HepG2 (cell line): Measurements from ENCODE around the gene ZC3H4. TPM values are rescaled to one million over a fixed set of nuclear protein-coding genes. Genes with fewer than 3 reads are reported as not detected.

Source experiments
- ARNT ChIP-seq: fragments of 450-650 bp; IDR thresholded peaks from 2 replicates; pipeline ENCODE4 v1.6.1; 2017
- CC2D1A ChIP-seq: sonication (generic); formaldehyde crosslinking; IDR thresholded peaks from 2 replicates; pipeline ENCODE4 v1.8.1; 2023; ENCODE audit warnings: mild to moderate bottlenecking, missing genetic modification reagents
- CCAR2 ChIP-seq: fragments of 200-400 bp; formaldehyde crosslinking; optimal IDR thresholded peaks from 2 replicates; pipeline ENCODE3; 2018; ENCODE audit warnings: low read depth, mild to moderate bottlenecking, low read length, moderate library complexity
- ETV6 ChIP-seq: sonication (generic); formaldehyde crosslinking; conservative IDR thresholded peaks from 2 replicates; pipeline ENCODE4 v1.4.0; 2020; ENCODE audit warnings: missing genetic modification reagents
- FOXP1 ChIP-seq, 2 experiments: fragments of 450-650 bp in 1 of 2; IDR thresholded peaks; 2 replicates each; pipeline ENCODE4 v1.6.1; 2017 to 2018; ENCODE audit warnings: antibody characterized with exemption in 1 of 2
- HOXA5 ChIP-seq: sonication (generic); formaldehyde crosslinking; IDR thresholded peaks from 2 replicates; pipeline ENCODE4 v1.4.0; 2020; ENCODE audit warnings: missing genetic modification reagents
- KAT8 ChIP-seq: IDR thresholded peaks from 2 replicates; pipeline ENCODE4 v1.6.1; 2016; ENCODE audit warnings: missing genetic modification reagents, missing compliant biosample characterization
- NFKB2 ChIP-seq: sonication (generic); formaldehyde crosslinking; IDR thresholded peaks from 2 replicates; pipeline ENCODE4 v1.4.0; 2020; ENCODE audit warnings: missing genetic modification reagents, borderline replicate concordance
- NR2F1 ChIP-seq, 2 experiments: fragments of 450-650 bp in 1 of 2; formaldehyde crosslinking in 1 of 2; IDR thresholded peaks; 2 replicates each; pipeline versions ENCODE4 v1.5.0 to v1.6.1; 2016 to 2020; ENCODE audit warnings: mild to moderate bottlenecking in 1 of 2, missing compliant biosample characterization in 1 of 2, missing genetic modification reagents in 1 of 2, moderate library complexity in 1 of 2
- SOX13 ChIP-seq, 3 experiments: fragments of 450-650 bp in 1 of 3; sonication (generic) in 1 of 3; formaldehyde crosslinking in 1 of 3; IDR thresholded peaks in 2 of 3; conservative IDR thresholded peaks in 1 of 3; 2 replicates each; pipeline versions ENCODE4 v1.5.0 to v1.6.1; 2016 to 2020; ENCODE audit warnings: antibody characterized with exemption in 1 of 3, mild to moderate bottlenecking in 1 of 3, missing compliant biosample characterization in 1 of 3, missing genetic modification reagents in 1 of 3, moderate library complexity in 1 of 3
- SRSF1 ChIP-seq: fragments of 200-400 bp; formaldehyde crosslinking; optimal IDR thresholded peaks from 2 replicates; pipeline ENCODE3; 2017; ENCODE audit warnings: mild to moderate bottlenecking, low read depth, low read length, moderate library complexity
- TOE1 ChIP-seq: sonication (generic); formaldehyde crosslinking; IDR thresholded peaks from 2 replicates; pipeline ENCODE4 v1.4.0; 2020; ENCODE audit warnings: mild to moderate bottlenecking, missing genetic modification reagents
- ZNF101 ChIP-seq: sonication (generic); formaldehyde crosslinking; IDR thresholded peaks from 2 replicates; pipeline ENCODE4 v1.4.0; 2020; ENCODE audit warnings: mild to moderate bottlenecking, low read depth, missing genetic modification reagents, borderline replicate concordance
- ZNF20 ChIP-seq: sonication (generic); formaldehyde crosslinking; IDR thresholded peaks from 2 replicates; pipeline ENCODE4 v1.4.0; 2020; ENCODE audit warnings: mild to moderate bottlenecking, moderate library complexity, missing genetic modification reagents
- ZNF274 ChIP-seq: sonication (generic); formaldehyde crosslinking; IDR thresholded peaks from 2 replicates; pipeline ENCODE4 v1.5.1; 2020; ENCODE audit warnings: mild to moderate bottlenecking, missing genetic modification reagents
- ZNF652 ChIP-seq: IDR thresholded peaks from 2 replicates; pipeline ENCODE4 v1.6.1; 2016; ENCODE audit warnings: low read depth, borderline replicate concordance
- ZSCAN31 ChIP-seq: sonication (generic); formaldehyde crosslinking; IDR thresholded peaks from 2 replicates; pipeline ENCODE4 v1.5.0; 2020; ENCODE audit warnings: low read depth, mild to moderate bottlenecking, missing genetic modification reagents
- polyA plus RNA-seq, 8 experiments: library from polyadenylated mRNA; depleted of rRNA in 3 of 8; stranded (reverse) in 7 of 8; unstranded in 1 of 8; fragments of >200 nt; fragmentation: Illumina TruSeq in 4 of 8; extraction: Trizol in 4 of 8; gene quantifications; 2 replicates each; pipeline versions ENCODE4 v1.2.1 to v1.2.3, GENCODE V29; 2011 to 2016; ENCODE audit warnings: low read depth in 4 of 8, missing spikeins in 1 of 8, mixed read lengths in 1 of 8; ENCODE audit not compliant: insufficient read depth in 1 of 8
- total RNA-seq, 5 experiments: library from RNA; depleted of rRNA; stranded (reverse); fragments of >200 nt; fragmentation: Illumina TruSeq; extraction: Trizol; gene quantifications; 2 replicates each; pipeline ENCODE4 v1.2.3, GENCODE V29; 2016; ENCODE audit warnings: low read depth in 1 of 5
- TF ChIP-seq, protein P1 (sequence below): sonication (generic); formaldehyde crosslinking; IDR thresholded peaks from 2 replicates; pipeline ENCODE4 v1.4.0; 2020; ENCODE audit warnings: missing genetic modification reagents
- TF ChIP-seq, protein P2 (sequence below): sonication (generic); formaldehyde crosslinking; IDR thresholded peaks from 2 replicates; pipeline ENCODE4 v1.8.0; 2022; ENCODE audit warnings: low read depth, missing genetic modification reagents
- TF ChIP-seq, protein P3 (sequence below): sonication (generic); formaldehyde crosslinking; IDR thresholded peaks from 2 replicates; pipeline ENCODE4 v1.4.0; 2020; ENCODE audit warnings: missing genetic modification reagents, borderline replicate concordance
- TF ChIP-seq, protein P4 (sequence below): sonication (generic); formaldehyde crosslinking; IDR thresholded peaks from 2 replicates; pipeline ENCODE4 v1.9.0; 2021; ENCODE audit warnings: missing genetic modification reagents, mild to moderate bottlenecking, borderline replicate concordance

ZC3H4 gene
- total and polyA plus RNA-seq, 2 of the 13 experiments (the other 11 are each of a cell fraction or from before 2014, with no cell fraction given): 1.8 to 10.7 TPM

DNA sequence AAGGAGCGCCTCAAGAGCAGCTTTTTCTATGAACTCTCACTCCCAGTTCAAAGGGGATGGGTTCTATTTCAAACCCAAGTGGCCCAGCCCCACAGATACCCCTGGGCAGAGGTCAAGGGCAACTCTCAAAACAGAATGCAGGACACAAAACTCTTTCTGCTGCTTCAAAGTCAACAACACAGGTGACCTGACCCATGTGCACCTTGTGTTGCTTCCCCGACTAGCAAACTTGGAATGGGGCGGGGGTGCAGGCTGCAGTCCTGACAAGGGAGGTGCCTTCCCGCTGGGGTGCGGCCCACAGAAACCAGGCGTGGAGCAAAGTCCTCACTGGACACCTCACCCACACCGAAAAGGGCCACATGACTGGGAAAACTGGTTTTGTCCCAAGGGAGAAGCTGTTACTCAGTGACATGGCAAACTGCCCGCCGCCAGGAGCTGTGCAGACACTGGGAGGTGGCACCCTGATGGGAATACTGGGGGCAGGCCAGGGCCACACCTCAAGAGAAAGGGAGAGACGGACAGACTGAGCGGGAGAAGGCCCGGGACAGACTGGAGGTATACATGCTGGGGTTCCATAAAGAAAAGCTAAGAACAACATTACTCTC, 17.4 kb downstream of the ZC3H4 start (continued):
- TF ChIP-seq, protein P1, sequence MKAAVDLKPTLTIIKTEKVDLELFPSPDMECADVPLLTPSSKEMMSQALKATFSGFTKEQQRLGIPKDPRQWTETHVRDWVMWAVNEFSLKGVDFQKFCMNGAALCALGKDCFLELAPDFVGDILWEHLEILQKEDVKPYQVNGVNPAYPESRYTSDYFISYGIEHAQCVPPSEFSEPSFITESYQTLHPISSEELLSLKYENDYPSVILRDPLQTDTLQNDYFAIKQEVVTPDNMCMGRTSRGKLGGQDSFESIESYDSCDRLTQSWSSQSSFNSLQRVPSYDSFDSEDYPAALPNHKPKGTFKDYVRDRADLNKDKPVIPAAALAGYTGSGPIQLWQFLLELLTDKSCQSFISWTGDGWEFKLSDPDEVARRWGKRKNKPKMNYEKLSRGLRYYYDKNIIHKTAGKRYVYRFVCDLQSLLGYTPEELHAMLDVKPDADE (CRISPR knock-in tag): no peak
- TF ChIP-seq, protein P2, sequence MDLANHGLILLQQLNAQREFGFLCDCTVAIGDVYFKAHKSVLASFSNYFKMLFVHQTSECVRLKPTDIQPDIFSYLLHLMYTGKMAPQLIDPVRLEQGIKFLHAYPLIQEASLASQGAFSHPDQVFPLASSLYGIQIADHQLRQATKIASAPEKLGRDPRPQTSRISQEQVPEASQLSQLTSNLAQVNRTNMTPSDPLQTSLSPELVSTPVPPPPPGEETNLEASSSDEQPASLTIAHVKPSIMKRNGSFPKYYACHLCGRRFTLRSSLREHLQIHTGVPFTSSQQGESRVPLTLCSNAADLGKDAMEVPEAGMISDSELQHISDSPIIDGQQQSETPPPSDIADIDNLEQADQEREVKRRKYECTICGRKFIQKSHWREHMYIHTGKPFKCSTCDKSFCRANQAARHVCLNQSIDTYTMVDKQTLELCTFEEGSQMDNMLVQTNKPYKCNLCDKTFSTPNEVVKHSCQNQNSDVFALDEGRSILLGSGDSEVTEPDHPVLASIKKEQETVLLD: peak; percentile 74; the same call in 1 of the 2 replicates
- no peak for TF ChIP-seq ARNT
- TF ChIP-seq, protein P3, sequence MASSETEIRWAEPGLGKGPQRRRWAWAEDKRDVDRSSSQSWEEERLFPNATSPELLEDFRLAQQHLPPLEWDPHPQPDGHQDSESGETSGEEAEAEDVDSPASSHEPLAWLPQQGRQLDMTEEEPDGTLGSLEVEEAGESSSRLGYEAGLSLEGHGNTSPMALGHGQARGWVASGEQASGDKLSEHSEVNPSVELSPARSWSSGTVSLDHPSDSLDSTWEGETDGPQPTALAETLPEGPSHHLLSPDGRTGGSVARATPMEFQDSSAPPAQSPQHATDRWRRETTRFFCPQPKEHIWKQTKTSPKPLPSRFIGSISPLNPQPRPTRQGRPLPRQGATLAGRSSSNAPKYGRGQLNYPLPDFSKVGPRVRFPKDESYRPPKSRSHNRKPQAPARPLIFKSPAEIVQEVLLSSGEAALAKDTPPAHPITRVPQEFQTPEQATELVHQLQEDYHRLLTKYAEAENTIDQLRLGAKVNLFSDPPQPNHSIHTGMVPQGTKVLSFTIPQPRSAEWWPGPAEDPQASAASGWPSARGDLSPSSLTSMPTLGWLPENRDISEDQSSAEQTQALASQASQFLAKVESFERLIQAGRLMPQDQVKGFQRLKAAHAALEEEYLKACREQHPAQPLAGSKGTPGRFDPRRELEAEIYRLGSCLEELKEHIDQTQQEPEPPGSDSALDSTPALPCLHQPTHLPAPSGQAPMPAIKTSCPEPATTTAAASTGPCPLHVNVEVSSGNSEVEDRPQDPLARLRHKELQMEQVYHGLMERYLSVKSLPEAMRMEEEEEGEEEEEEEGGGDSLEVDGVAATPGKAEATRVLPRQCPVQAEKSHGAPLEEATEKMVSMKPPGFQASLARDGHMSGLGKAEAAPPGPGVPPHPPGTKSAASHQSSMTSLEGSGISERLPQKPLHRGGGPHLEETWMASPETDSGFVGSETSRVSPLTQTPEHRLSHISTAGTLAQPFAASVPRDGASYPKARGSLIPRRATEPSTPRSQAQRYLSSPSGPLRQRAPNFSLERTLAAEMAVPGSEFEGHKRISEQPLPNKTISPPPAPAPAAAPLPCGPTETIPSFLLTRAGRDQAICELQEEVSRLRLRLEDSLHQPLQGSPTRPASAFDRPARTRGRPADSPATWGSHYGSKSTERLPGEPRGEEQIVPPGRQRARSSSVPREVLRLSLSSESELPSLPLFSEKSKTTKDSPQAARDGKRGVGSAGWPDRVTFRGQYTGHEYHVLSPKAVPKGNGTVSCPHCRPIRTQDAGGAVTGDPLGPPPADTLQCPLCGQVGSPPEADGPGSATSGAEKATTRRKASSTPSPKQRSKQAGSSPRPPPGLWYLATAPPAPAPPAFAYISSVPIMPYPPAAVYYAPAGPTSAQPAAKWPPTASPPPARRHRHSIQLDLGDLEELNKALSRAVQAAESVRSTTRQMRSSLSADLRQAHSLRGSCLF: 0 out of 2 replicates have a peak, but pooled peaks have one; percentile 24
- TF ChIP-seq NR2F1 (CRISPR knock-in tag; IDR thresholded peaks at IDR 0.05): peak; percentile 95 to 96
- peak; percentile 51; the same call in 1 of the 2 replicates for TF ChIP-seq FOXP1 (IDR thresholded peaks at IDR 0.05)
- peak; percentile 95 for TF ChIP-seq FOXP1 (CRISPR knock-in tag; IDR thresholded peaks at IDR 0.05)
- TF ChIP-seq TOE1 (CRISPR knock-in tag): no peak
- TF ChIP-seq, protein P4, sequence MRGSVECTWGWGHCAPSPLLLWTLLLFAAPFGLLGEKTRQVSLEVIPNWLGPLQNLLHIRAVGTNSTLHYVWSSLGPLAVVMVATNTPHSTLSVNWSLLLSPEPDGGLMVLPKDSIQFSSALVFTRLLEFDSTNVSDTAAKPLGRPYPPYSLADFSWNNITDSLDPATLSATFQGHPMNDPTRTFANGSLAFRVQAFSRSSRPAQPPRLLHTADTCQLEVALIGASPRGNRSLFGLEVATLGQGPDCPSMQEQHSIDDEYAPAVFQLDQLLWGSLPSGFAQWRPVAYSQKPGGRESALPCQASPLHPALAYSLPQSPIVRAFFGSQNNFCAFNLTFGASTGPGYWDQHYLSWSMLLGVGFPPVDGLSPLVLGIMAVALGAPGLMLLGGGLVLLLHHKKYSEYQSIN (CRISPR knock-in tag): no peak
- TF ChIP-seq CCAR2: no peak
- TF ChIP-seq NFKB2: no peak
- TF ChIP-seq KAT8 (CRISPR knock-in tag): 0 out of 2 replicates have a peak, but pooled peaks have one; percentile 68
- TF ChIP-seq ZNF652 (CRISPR knock-in tag): no peak; the same call in 1 of the 2 replicates
- 0 out of 2 replicates have a peak, but pooled peaks have one; percentile 57 for TF ChIP-seq ETV6
- no peak for TF ChIP-seq HOXA5 (CRISPR knock-in tag)
- TF ChIP-seq ZSCAN31: no peak
- TF ChIP-seq SRSF1: no peak
- TF ChIP-seq ZNF274: peak; percentile 48
- no peak for TF ChIP-seq CC2D1A (CRISPR knock-in tag)
- no peak for TF ChIP-seq ZNF20 (CRISPR knock-in tag)
- TF ChIP-seq ZNF101: no peak
- TF ChIP-seq SOX13 (IDR thresholded peaks at IDR 0.05): peak; percentile 70; the same call in 1 of the 2 replicates
- TF ChIP-seq SOX13 (CRISPR knock-in tag; conservative IDR thresholded peaks at IDR 0.05 in 1 of 2, IDR thresholded peaks at IDR 0.05 in 1 of 2): peak in 1 of 2 experiments; percentile 94; a peak in 2 of 4 replicates
